ENCODE data around the gene FAM200A.

FAM200A gene

GRCh38 chr7:99499721-99500636 lies 51.9 kb downstream of the FAM200A start, which contains the start of gene ZNF394:
TSS of gene ZNF394 (minus strand) at chr7:99500281. CDS start at chr7:99500093, 188 bp downstream.
- DNase-seq = peak; percentile 75

GRCh38 chr7:99499371-99499720 lies 52.6 kb downstream of the FAM200A start:
- no peak for DNase-seq

- no peak for DNase-seq
Measured at GRCh38 chr7:99498546-99498944, 53.4 kb downstream of the FAM200A start.

- DNase-seq = no peak
Measured at GRCh38 chr7:99497766-99498545, 54.0 kb downstream of the FAM200A start.

Data from GF-D8 (cell line).